Measurements from ENCODE around the gene COL9A3.

COL9A3 gene

GRCh38 chr20:62876902-62877816, 60.3 kb downstream of the COL9A3 start:
- H3K36me3 Mint-ChIP-seq: peaks cover 12% of the 10 kb centered on the region
- H3K27me3 Mint-ChIP-seq: peaks cover 28% of the 10 kb centered on the region
- H3K9me3 Mint-ChIP-seq: no peaks in the 10 kb centered on the region
- no peak overlapping the region for H3K27ac Mint-ChIP-seq
- H3K4me1 Mint-ChIP-seq: peaks cover 23% of the 10 kb centered on the region
- CTCF ChIA-PET: interaction anchor here (0.8 to 1.1 kb wide), 2 partner anchors 12 to 132 kb away, joined by 3 to 6 read pairs; no protein-coding TSS in a partner anchor
- H3K4me3 Mint-ChIP-seq: no peak overlapping the region
- no peak for DNase-seq

GRCh38 chr20:62878244-62879038, 61.6 kb downstream of the COL9A3 start:
- Mint-ChIP-seq H3K4me1 (peaks cover 20% of the 10 kb centered on the region), H3K36me3 (peaks cover 13% of the 10 kb centered on the region), H3K27ac (no peak overlapping the region), H3K27me3 (peaks cover 15% of the 10 kb centered on the region), H3K9me3 (no peaks in the 10 kb centered on the region), H3K4me3 (no peak overlapping the region)
- DNase-seq: no peak
- CTCF ChIA-PET: interaction anchor here (0.8 to 1.1 kb wide), 2 partner anchors 11 to 23 kb away, joined by 4 to 6 read pairs; no protein-coding TSS in a partner anchor

GRCh38 chr20:62879275-62880146, 62.7 kb downstream of the COL9A3 start:
- peaks cover 10% of the 10 kb centered on the region for H3K27me3 Mint-ChIP-seq
- DNase-seq: no peak
- no peak overlapping the region for H3K27ac Mint-ChIP-seq
- H3K9me3 Mint-ChIP-seq: no peaks in the 10 kb centered on the region
- H3K4me1 Mint-ChIP-seq: peaks cover 12% of the 10 kb centered on the region
- CTCF ChIA-PET: interaction anchor here (0.8 kb wide), 1 partner anchor 22 kb away, joined by 4 read pairs; no protein-coding TSS in a partner anchor
- H3K36me3 Mint-ChIP-seq: peaks cover 13% of the 10 kb centered on the region
- H3K4me3 Mint-ChIP-seq: no peak overlapping the region

GRCh38 chr20:62880147-62880934, 63.5 kb downstream of the COL9A3 start:
- no peak overlapping the region for H3K27ac Mint-ChIP-seq
- no peak overlapping the region for H3K4me3 Mint-ChIP-seq
- no peak for DNase-seq
- H3K4me1 Mint-ChIP-seq: peaks cover 7% of the 10 kb centered on the region
- CTCF ChIA-PET: no interaction called here
- H3K36me3 Mint-ChIP-seq: peaks cover 13% of the 10 kb centered on the region
- H3K27me3 Mint-ChIP-seq: peaks cover 7% of the 10 kb centered on the region
- H3K9me3 Mint-ChIP-seq: no peaks in the 10 kb centered on the region

- Mint-ChIP-seq H3K4me3 (no peak overlapping the region), H3K36me3 (peaks cover 15% of the 10 kb centered on the region), H3K27me3 (peaks cover 3% of the 10 kb centered on the region), H3K9me3 (no peaks in the 10 kb centered on the region), H3K27ac (peak overlapping the region; percentile 52), H3K4me1 (peaks cover 4% of the 10 kb centered on the region)
- CTCF ChIA-PET: no interaction called here
- DNase-seq: no peak
These were observed 64.2 kb downstream of the COL9A3 start for GRCh38 chr20:62880935-62881661.

- H3K9me3 Mint-ChIP-seq: no peaks in the 10 kb centered on the region
- H3K4me3 Mint-ChIP-seq: no peak overlapping the region
- no peak for DNase-seq
- H3K4me1 Mint-ChIP-seq: peaks cover 10% of the 10 kb centered on the region
- peaks cover 3% of the 10 kb centered on the region for H3K27me3 Mint-ChIP-seq
- CTCF ChIA-PET: no interaction called here
- H3K36me3 Mint-ChIP-seq: peaks cover 19% of the 10 kb centered on the region
- peak overlapping the region; percentile 52 for H3K27ac Mint-ChIP-seq
These were observed 65.0 kb downstream of the COL9A3 start for GRCh38 chr20:62881662-62882395.

GRCh38 chr20:62882426-62882825, 65.6 kb downstream of the COL9A3 start:
- CTCF ChIA-PET: no interaction called here
- H3K27me3 Mint-ChIP-seq: peaks cover 3% of the 10 kb centered on the region
- peaks cover 16% of the 10 kb centered on the region for H3K4me1 Mint-ChIP-seq
- H3K27ac Mint-ChIP-seq: no peak overlapping the region
- no peak for DNase-seq
- no peak overlapping the region for H3K4me3 Mint-ChIP-seq
- peaks cover 25% of the 10 kb centered on the region for H3K36me3 Mint-ChIP-seq
- H3K9me3 Mint-ChIP-seq: no peaks in the 10 kb centered on the region

- Mint-ChIP-seq H3K4me1 (peaks cover 16% of the 10 kb centered on the region), H3K9me3 (no peaks in the 10 kb centered on the region), H3K27me3 (peaks cover 3% of the 10 kb centered on the region), H3K36me3 (peaks cover 31% of the 10 kb centered on the region), H3K27ac (peak overlapping the region; percentile 19), H3K4me3 (no peak overlapping the region)
- CTCF ChIA-PET: interaction anchor here (1.2 kb wide), 1 partner anchor 88 kb away, joined by 4 read pairs; no protein-coding TSS in a partner anchor
- DNase-seq: no peak
These were observed 67.7 kb downstream of the COL9A3 start for GRCh38 chr20:62884556-62884955.

GRCh38 chr20:62885046-62885895, 68.4 kb downstream of the COL9A3 start:
- no peak overlapping the region for H3K27ac Mint-ChIP-seq
- CTCF ChIA-PET: interaction anchor here (0.8 to 1.2 kb wide), 2 partner anchors 32 to 87 kb away, joined by 3 to 4 read pairs; no protein-coding TSS in a partner anchor
- H3K27me3 Mint-ChIP-seq: peaks cover 3% of the 10 kb centered on the region
- no peaks in the 10 kb centered on the region for H3K9me3 Mint-ChIP-seq
- H3K4me3 Mint-ChIP-seq: no peak overlapping the region
- peaks cover 19% of the 10 kb centered on the region for H3K4me1 Mint-ChIP-seq
- DNase-seq: no peak
- peaks cover 38% of the 10 kb centered on the region for H3K36me3 Mint-ChIP-seq

GRCh38 chr20:62885896-62886708, 69.3 kb downstream of the COL9A3 start:
- Mint-ChIP-seq H3K27me3 (peaks cover 3% of the 10 kb centered on the region), H3K4me3 (no peak overlapping the region), H3K36me3 (peaks cover 46% of the 10 kb centered on the region), H3K9me3 (no peaks in the 10 kb centered on the region), H3K27ac (no peak overlapping the region), H3K4me1 (peaks cover 27% of the 10 kb centered on the region)
- CTCF ChIA-PET: interaction anchor here (0.8 to 1.2 kb wide), 2 partner anchors 32 to 87 kb away, joined by 3 to 4 read pairs; no protein-coding TSS in a partner anchor
- no peak for DNase-seq

- no peak for DNase-seq
- Mint-ChIP-seq H3K4me1 (peaks cover 33% of the 10 kb centered on the region), H3K27ac (peak overlapping the region; percentile 33), H3K36me3 (peaks cover 48% of the 10 kb centered on the region), H3K4me3 (no peak overlapping the region), H3K27me3 (no peaks in the 10 kb centered on the region), H3K9me3 (no peaks in the 10 kb centered on the region)
- CTCF ChIA-PET: interaction anchor here (0.8 to 1.3 kb wide), 2 partner anchors 21 to 41 kb away, joined by 3 to 6 read pairs; no protein-coding TSS in a partner anchor
These were observed 69.8 kb downstream of the COL9A3 start for GRCh38 chr20:62886709-62887058.
